ENCODE results near the gene ARHGAP28. TPM values are rescaled to one million over a fixed set of nuclear protein-coding genes. Genes with fewer than 3 reads are reported as not detected.

The ARHGAP28 gene
- total RNA-seq, 1 experiment from 2014 or later = not detected

DNA sequence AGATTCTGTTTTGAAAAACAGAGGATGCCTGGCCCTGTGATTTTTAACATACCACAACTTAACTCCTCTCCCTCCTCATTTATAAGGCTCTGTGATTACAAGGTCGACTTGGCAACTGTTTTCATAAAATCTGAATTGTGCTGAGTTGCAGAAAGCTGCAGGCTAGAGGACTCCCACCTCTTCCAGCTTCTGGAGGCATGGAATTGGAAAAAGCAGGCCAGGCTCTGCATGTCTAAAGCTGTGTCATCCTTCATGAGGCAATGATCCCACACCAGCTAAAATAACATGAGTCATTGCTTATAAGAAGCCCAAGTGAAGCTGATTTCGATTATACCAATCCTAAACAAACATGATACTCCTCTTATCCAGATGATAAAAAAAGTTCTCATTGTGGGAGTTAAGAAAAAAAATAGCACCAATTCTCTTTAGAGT lies 11.7 kb downstream of the ARHGAP28 start:
- DNase-seq (ENCODE audit: low spot score) = no peak
- Histone ChIP-seq H3K4me3 (ENCODE audit: low read depth, low read length, poor library complexity, severe bottlenecking) (no peak overlapping the region), H3K27ac (ENCODE audit: low read depth, low read length, poor library complexity, severe bottlenecking) (no peak overlapping the region), H3K36me3 (ENCODE audit: insufficient read depth, low read length, poor library complexity, severe bottlenecking) (no peaks in the 10 kb centered on the region), H3K27me3 (replicated peaks; ENCODE audit: insufficient read depth, low read depth, low read length, poor library complexity) (no peaks in the 10 kb centered on the region), H3K9me3 (ENCODE audit: low read depth, low read length, poor library complexity, severe bottlenecking) (peaks cover 33% of the 10 kb centered on the region), H3K4me1 (ENCODE audit: insufficient read depth, low read length, poor library complexity, severe bottlenecking) (no peaks in the 10 kb centered on the region)
- no TSS peak for BruUV-seq (replicated peaks)
- CTCF ChIA-PET = no interaction called here
- TF ChIP-seq EZH2 (IDR thresholded peaks at IDR 0.05; ENCODE audit: borderline replicate concordance, low read depth, low read length, poor library complexity, severe bottlenecking) = no peak
- TF ChIP-seq, protein P1, sequence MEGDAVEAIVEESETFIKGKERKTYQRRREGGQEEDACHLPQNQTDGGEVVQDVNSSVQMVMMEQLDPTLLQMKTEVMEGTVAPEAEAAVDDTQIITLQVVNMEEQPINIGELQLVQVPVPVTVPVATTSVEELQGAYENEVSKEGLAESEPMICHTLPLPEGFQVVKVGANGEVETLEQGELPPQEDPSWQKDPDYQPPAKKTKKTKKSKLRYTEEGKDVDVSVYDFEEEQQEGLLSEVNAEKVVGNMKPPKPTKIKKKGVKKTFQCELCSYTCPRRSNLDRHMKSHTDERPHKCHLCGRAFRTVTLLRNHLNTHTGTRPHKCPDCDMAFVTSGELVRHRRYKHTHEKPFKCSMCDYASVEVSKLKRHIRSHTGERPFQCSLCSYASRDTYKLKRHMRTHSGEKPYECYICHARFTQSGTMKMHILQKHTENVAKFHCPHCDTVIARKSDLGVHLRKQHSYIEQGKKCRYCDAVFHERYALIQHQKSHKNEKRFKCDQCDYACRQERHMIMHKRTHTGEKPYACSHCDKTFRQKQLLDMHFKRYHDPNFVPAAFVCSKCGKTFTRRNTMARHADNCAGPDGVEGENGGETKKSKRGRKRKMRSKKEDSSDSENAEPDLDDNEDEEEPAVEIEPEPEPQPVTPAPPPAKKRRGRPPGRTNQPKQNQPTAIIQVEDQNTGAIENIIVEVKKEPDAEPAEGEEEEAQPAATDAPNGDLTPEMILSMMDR (conservative IDR thresholded peaks at IDR 0.05; ENCODE audit: low read depth, low read length) = no peak
- POLR2A ChIA-PET (ENCODE audit: low non-redundant PET) = no interaction called here
- intact Hi-C loops (cut with micrococcal nuclease; ENCODE audit: unreplicated experiment) = no loop called here

DNA sequence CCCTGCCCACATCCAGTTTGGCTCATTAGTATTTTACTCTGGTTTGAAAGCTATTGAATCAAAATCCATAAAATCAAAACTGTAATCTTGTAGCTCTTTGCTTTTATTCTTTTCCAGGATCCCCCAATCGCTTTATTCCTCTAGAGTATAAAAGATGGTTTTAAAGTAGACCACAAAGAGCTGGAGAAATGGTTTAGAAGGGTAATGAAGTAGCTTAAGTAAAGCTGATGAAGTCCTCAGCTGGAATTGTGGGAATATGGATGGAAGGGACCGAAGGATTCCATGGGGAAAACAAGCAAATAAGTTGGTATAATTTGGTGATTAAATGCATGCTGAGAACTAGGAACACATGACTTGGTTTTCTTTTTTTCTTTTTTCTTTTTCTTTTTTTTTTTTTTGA lies 12.3 kb downstream of the ARHGAP28 start:
- ChIA-PET POLR2A (ENCODE audit: low non-redundant PET) (no interaction called here), CTCF (no interaction called here)
- Histone ChIP-seq H3K4me3 (ENCODE audit: low read depth, low read length, poor library complexity, severe bottlenecking) (no peak overlapping the region), H3K4me1 (ENCODE audit: insufficient read depth, low read length, poor library complexity, severe bottlenecking) (no peaks in the 10 kb centered on the region), H3K36me3 (ENCODE audit: insufficient read depth, low read length, poor library complexity, severe bottlenecking) (no peaks in the 10 kb centered on the region), H3K9me3 (ENCODE audit: low read depth, low read length, poor library complexity, severe bottlenecking) (peaks cover 37% of the 10 kb centered on the region), H3K27ac (ENCODE audit: low read depth, low read length, poor library complexity, severe bottlenecking) (no peak overlapping the region), H3K27me3 (replicated peaks; ENCODE audit: insufficient read depth, low read depth, low read length, poor library complexity) (no peaks in the 10 kb centered on the region)
- intact Hi-C loops (cut with micrococcal nuclease; ENCODE audit: unreplicated experiment) = no loop called here
- DNase-seq (ENCODE audit: low spot score) = no peak
- TF ChIP-seq, protein P1 (conservative IDR thresholded peaks at IDR 0.05; ENCODE audit: low read depth, low read length) = no peak
- TF ChIP-seq EZH2 (IDR thresholded peaks at IDR 0.05; ENCODE audit: borderline replicate concordance, low read depth, low read length, poor library complexity, severe bottlenecking) = no peak
- no TSS peak for BruUV-seq (replicated peaks)

DNA sequence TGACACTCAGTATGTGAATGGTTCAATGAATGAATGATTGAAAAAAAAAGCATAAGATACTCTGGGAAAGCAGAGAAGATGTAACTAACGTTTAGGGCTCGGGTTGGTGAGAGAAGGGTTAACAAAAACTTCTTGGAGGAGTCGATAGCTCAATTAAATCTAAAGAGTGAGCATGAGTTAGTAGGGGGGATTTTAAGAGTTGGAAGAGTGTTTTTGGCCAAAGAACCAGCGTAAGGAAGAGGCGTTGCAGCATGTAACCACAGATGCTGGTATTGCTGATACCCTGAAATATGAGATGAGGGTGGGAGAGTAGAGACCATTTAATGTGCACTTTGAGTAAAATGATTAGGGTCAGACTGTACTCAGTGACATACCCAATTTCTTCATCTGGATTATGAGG lies 14.5 kb downstream of the ARHGAP28 start:
- Histone ChIP-seq H3K36me3 (ENCODE audit: insufficient read depth, low read length, poor library complexity, severe bottlenecking) (no peaks in the 10 kb centered on the region), H3K4me3 (ENCODE audit: low read depth, low read length, poor library complexity, severe bottlenecking) (no peak overlapping the region), H3K27ac (ENCODE audit: low read depth, low read length, poor library complexity, severe bottlenecking) (no peak overlapping the region), H3K4me1 (ENCODE audit: insufficient read depth, low read length, poor library complexity, severe bottlenecking) (no peaks in the 10 kb centered on the region), H3K9me3 (ENCODE audit: low read depth, low read length, poor library complexity, severe bottlenecking) (peaks cover 37% of the 10 kb centered on the region), H3K27me3 (replicated peaks; ENCODE audit: insufficient read depth, low read depth, low read length, poor library complexity) (no peaks in the 10 kb centered on the region)
- TF ChIP-seq EZH2 (IDR thresholded peaks at IDR 0.05; ENCODE audit: borderline replicate concordance, low read depth, low read length, poor library complexity, severe bottlenecking) = no peak
- TF ChIP-seq, protein P1 (conservative IDR thresholded peaks at IDR 0.05; ENCODE audit: low read depth, low read length) = no peak
- intact Hi-C loops (cut with micrococcal nuclease; ENCODE audit: unreplicated experiment) = no loop called here
- ChIA-PET CTCF (no interaction called here), POLR2A (ENCODE audit: low non-redundant PET) (no interaction called here)
- BruUV-seq (replicated peaks) = no TSS peak
- no peak for DNase-seq (ENCODE audit: low spot score)

All from A673 (cell line).